Left ventricle myocardium superior (tissue), 1 donor: ENCODE measurements around the gene BORCS6. TPM values are rescaled to one million over a fixed set of nuclear protein-coding genes. Genes with fewer than 3 reads are reported as not detected.
"Not testable (repeated sequence)": the region's sequence is repeated elsewhere in the genome, so short reads cannot be mapped to it uniquely, and the experiment has no call there.

Experiments used
- ATAC-seq: fragments of 200-7000 bp; cut with Tn5 transposase; one replicate; pipeline ENCODE4 v1.9.1; 2020; ENCODE audit warnings: mild to moderate bottlenecking, moderate library complexity
- DNase-seq: peaks from one replicate; pipeline ENCODE4 v3.0.0-alpha.2; 2020
- intact Hi-C: fragments of 100-400 bp; cut with micrococcal nuclease; formaldehyde crosslinking; loops from one replicate; pipeline ENCODE4 v1.11.0; 2022
- total RNA-seq: library from RNA; stranded (reverse); fragmentation: NEBNext Ultra II Directional; extraction: Animal tissue kit (Norgen Biotek cat#: 25700); gene quantifications from one replicate; pipeline ENCODE4 v1.2.1, GENCODE V29; 2021
- donor health status: DM: no; HTN: yes; CAD: no; lungs with severe emphysema.

BORCS6 gene
- total RNA-seq, 1 donor from 2014 or later, result 9.4 TPM

DNA sequence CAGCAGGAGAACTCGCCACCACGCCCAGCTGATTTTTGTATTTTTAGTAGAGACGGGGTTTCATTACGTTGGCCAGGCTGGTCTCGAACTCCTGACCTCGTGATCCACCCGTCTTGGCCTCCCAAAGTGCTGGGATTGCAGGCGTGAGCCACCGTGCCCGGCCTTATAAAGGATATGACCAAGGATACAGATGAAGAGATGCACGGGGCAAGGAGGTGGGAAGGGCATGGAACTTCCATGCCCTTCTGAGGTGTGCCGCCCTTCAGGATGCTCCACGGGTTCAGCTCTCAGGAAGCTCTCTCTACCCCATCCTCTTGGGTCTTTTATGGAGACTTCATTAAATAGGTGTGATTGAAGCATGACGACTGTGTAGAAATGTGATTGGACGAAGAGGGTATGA lies 24.0 kb upstream of the BORCS6 start:
- ATAC-seq, DNase-seq, intact Hi-C loops: not testable (repeated sequence)

DNA sequence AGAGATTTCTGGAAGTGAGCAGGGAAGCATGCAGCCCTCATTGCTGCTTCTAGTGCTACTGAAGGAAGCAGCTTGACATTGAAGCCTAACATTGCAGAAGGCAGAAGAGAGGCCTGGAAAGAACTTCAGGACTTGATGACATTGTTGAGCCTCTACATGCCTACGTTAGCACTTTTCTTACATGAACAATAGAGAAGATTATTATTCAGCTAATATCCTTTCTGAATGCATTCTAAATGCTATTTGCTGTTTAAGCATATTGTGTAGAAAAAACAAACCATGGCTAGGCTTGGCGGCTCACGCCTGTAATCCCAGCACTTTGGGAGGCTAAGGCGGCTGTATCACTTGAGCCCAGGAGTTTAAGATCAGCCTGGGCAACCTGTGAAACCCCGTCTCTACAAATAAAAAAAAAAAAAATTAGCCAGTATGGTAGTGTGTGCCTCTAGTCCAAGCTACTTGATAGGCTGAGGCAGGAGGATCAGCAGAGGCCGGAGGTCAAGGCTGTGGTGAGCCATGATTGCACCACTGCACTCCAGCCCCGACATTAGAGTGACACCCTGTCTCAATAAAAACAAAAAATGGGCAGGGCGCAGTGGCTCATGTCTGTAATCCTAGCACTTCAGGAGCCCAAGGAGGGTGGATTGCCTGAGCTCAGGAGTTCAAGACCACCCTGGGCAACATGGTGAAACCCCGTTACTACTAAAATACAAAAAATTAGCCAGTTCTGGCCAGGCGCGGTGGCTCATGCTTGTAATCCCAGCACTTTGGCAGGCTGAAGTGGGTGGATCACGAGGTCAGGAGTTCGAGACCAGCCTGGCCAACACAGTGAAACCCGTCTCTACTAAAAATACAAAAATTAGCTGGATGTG lies 22.6 kb upstream of the BORCS6 start:
- intact Hi-C loops, result no loop called here
- ATAC-seq (no peak), DNase-seq (no peak)

DNA sequence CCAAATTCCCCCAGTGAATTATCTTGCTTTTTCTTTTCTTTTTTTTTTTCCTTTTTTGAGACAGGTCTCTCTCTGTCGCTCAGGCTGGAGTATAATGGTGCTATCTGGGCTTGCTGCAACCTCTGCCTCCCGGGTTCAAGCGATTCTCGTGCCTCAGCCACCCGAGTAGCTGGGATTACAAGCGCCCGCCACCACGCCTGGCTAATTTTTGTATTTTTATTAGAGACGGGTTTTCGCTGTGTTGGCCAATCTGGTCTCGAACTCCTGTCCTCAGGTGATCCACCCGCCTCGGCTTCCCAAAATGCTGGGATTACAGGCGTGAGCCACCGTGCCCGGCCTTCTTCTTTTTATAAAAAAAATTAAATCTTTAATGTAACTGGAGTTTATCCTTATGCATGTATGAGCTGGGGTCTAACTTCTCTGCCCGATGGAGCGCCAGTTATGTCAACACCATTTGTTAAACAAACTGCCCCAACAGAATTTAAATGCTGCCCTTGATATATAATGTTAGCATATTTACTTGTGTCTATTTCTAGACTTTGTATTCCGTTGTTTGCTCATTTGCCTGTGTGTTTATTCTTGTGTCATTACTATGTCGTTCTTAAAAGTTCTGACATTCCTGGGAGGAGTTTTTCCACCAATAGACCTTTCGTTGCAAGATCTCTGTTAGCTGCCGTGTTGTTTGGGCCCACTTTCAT lies 20.9 kb upstream of the BORCS6 start:
- no peak for DNase-seq
- ATAC-seq, result peak; percentile 46
- intact Hi-C loops, result no loop called here

GRCh38 chr17:8209907-8210760 lies 20.2 kb upstream of the BORCS6 start, which contains the start of gene AURKB:
TSS of gene AURKB (minus strand) at chr17:8210575. CDS start at chr17:8210224, 351 bp downstream.
- intact Hi-C loops, result no loop called here
- peak; percentile 98 for ATAC-seq
- DNase-seq, result peak; percentile 93

DNA sequence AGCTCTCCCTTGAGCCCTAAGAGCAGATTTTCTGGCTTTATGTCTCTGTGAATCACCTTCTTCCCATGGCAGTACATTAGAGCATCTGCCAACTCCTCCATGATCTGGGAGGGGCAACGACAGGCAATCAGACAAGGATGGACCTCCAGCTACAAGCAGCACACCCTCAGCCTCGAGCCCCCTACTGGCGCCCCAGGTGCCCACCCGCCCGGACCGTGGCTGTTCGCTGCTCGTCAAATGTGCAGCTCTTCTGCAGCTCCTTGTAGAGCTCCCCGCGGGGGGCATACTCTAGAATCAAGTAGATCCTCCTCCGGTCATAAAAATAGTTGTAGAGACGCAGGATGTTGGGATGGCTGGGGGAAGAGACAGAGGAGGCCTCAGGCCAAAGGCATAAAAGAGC lies 16.6 kb upstream of the BORCS6 start:
- intact Hi-C loops, result no loop called here
- ATAC-seq (no peak), DNase-seq (no peak)

DNA sequence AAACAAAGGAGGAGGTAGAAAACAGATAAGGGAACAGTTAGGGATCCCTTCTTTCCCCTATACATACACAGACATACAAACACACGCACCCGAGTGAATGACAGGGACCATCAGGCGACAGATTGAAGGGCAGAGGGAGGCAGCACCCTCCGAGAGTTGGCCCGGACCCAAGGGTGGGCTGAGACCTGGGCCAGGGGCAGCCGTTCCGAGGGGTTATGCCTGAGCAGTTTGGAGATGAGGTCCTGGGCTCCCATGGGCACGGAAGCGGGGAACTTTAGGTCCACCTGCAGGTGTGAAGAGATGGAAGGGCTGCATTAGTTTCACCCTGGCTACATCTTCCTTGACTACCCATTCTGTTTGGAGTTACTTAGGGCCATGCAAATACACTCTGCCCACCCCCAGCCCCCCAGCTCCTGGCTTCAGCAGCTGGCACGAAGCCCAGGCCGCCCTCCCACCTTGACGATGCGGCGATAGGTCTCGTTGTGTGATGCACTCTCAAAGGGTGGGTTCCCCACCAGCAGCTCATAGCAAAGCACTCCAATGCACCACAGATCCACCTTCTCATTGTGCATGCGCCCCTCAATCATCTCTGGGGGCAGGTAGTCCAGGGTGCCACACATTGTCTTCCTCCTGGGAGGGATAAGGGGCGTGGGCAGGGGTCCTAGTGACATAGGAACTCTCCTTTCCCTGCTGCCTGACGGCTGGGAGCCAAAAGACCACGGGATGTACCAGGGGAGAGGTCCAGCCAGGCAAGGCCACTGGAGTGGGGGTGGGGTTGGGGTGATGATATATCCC lies 15.0 kb upstream of the BORCS6 start:
- intact Hi-C loops, result no loop called here
- DNase-seq (peak; percentile 23), ATAC-seq (no peak)

DNA sequence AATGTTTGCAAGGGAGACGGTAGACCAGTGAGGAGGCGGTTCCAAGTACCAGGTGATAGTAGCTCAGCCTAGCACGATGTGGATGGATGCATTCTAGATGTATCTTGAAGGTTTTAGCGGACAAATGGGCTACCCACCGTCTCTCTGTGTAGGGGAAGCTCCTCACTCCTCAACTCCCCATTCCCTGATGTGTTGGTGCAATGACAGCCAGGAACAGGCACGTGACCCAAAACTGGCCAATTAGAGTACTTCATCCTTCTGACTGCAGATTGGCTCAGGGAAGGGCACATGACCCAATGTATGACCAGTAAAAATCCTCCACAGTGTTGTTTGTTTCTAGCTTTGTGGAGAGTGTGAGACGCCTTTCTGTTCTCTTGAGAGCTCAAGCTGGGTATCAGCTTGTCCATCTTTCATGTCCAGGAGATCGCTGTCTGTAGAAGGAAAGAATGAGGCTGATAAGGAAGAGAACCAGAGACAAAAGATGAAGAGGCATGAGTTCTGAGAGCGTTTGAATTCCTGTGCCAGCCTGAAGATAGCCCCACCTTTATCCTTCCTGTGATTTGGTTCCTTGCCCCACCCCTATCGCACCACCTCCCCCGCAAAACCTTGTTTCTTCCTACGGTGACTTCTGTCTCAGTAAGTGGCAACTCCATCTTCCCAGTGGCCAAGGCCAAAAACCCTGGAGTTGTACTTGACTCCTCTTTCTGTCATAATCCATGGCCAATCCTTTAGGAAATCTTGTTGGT lies 2.3 kb upstream of the BORCS6 start:
- peak; percentile 76 for DNase-seq
- intact Hi-C loops, result no loop called here
- peak; percentile 54 for ATAC-seq

DNA sequence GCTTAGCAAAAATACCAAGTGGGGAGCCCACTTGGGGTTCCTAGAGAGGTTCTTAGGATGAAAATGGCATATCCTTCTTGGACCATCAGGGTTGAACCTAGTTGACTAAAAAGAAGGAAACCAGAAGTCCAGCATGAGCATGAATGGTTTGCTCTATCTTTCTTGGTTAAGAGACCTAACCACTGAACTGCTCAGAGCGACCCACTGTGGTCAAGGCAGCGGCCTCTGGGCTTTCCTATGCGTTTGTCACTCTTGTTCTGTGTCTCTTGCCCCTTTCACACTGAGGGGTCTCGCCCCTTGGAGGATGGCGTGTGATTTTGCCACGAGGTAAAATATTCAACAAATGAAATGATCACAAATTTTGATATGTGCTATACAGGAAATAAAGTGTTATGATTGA lies 526 bp upstream of the BORCS6 start:
- intact Hi-C loops, result no loop called here
- no peak for ATAC-seq
- DNase-seq, result no peak

GRCh38 chr17:8189041-8189710 lies 804 bp downstream of the BORCS6 start:
- DNase-seq (peak; percentile 57), ATAC-seq (no peak)
- intact Hi-C loops, result no loop called here

- intact Hi-C loops, result no loop called here
- ATAC-seq (no peak), DNase-seq (no peak)
Measured at GRCh38 chr17:8188263-8188839, 1.6 kb downstream of the BORCS6 start.

DNA sequence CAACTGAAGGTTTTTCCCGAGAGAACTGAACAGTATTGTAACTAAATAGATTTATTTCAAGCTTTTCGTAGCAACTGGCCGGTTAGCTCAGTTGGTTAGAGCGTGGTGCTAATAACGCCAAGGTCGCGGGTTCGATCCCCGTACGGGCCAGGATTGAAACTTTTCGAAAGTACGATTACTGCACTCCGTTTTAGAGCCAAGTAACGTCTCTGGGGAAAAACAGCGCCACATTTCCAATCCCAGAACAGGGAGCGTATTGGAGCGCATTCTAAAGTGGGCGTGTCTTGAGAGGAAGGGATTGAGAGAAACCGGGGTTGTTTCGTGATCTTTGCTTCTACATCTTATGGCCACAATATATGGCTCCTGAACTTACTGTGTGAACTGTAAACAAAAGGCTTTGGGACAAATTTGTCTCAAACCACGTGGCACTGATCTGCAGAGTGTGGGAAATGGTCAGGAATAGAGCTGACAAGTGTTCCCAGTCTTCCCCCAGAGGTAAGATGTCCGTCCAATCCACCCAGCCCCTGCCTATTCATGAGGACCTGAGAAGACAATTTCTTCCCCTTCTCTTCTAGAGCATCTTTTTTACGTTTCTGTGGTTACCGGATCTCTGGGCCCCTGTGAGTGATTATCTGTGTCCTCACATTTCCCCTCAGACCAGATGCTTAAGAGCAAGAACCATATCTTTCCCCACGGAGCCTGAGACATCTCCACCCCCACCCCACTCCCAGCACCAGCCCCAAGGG lies 2.3 kb downstream of the BORCS6 start:
- ATAC-seq (peak; percentile 46), DNase-seq (peak; percentile 91)
- intact Hi-C loops, result no loop called here

DNA sequence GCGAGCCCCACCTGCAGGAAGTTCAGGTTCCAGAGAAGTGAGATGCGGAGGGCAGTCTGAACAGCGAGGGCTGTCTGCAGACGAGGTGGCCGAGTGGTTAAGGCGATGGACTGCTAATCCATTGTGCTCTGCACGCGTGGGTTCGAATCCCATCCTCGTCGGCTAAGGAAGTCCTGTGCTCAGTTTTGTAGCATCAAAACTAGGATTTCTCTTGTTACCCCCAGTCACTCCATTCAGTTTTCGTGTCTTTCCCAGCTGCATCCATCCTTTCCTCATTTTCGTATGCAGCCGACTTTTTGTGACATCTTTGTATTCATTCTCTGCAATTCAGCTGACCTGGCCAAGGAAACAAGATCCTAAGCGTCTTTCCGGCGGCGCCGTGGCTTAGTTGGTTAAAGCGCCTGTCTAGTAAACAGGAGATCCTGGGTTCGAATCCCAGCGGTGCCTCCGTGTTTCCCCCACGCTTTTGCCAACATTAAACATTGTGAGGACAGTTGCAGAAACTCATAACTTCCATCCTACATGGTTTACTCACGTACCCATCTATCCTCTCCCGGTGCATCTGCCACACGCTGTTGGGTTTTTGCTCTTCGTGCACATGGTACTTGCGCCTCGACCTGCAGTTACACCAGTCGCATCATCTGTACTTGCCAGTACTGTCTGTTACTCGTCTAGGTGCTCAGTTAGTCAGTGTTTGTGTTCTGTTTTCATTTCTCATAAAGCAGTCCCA lies 3.0 kb downstream of the BORCS6 start:
- ATAC-seq (peak; percentile 74), DNase-seq (peak; percentile 92)
- intact Hi-C loops, result no loop called here

GRCh38 chr17:8186446-8186786 lies 3.6 kb downstream of the BORCS6 start:
- ATAC-seq (no peak), DNase-seq (no peak)
- intact Hi-C loops, result no loop called here

DNA sequence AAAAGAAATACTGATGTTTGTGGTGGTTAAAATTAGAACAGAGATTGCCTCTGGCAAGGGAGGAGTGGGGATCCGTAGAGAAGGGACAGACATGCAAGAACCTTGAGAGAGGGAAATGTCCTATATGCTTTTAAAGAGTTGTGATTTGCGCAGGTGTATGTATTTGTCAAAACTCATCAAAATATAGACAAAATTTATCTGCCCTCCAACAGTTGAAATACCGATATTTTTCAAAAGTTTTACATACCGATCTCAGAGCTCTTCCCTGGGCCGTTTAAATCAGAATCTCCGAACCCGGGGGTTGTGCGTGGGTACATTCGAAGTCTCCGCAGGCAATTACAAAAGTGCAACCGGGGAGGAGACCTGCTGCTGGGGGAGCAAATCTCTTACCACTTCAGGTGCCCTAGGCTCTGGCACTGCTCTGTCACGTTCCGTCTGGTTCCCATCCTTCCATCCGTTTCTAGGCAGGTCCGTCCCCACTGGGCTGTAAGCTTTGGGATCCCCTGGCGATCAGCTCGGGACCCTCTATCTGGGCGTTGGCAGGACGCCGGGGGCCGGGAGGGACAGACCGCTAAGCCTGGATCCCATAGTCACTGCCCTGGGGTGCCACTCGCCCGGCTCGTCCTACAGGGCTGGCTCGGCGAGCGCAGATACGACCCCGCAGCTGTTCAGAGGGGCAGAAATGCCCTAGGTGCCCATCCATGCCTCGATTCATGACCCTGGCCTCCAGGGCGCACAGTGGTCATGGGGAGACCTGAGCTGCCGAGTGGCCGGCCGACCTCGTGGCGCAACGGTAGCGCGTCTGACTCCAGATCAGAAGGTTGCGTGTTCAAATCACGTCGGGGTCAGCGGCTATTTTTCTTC lies 4.2 kb downstream of the BORCS6 start:
- peak; percentile 56 for ATAC-seq
- intact Hi-C loops, result no loop called here
- peak; percentile 91 for DNase-seq
